Measurements from ENCODE around the gene ACTR6.
A peak's percentile ranks its signal among the peaks of the same experiment; 100 is the strongest.
"Not testable (repeated sequence)": the region's sequence is repeated elsewhere in the genome, so short reads cannot be mapped to it uniquely, and the experiment has no call there.

The ACTR6 gene

GRCh38 chr12:100200463-100201181 is at the start of gene ACTR6:
TSS of gene ACTR6 (plus strand) at chr12:100200815. CDS start at chr12:100200852, 37 bp downstream.
- peak; percentile 94 for DNase-seq

- no peak for DNase-seq
These were observed 48.8 kb upstream of the ACTR6 start for GRCh38 chr12:100151769-100152168.

- DNase-seq, result no peak
These were observed 47.5 kb upstream of the ACTR6 start for GRCh38 chr12:100153131-100153530.

- DNase-seq, result peak; percentile 26
These were observed 46.0 kb upstream of the ACTR6 start for GRCh38 chr12:100154474-100155247.

- no peak for DNase-seq
These were observed 43.7 kb upstream of the ACTR6 start for GRCh38 chr12:100156731-100157426.

GRCh38 chr12:100157427-100157821 is 43.2 kb upstream of the ACTR6 start:
- DNase-seq, result no peak

- no peak for DNase-seq
These were observed 42.1 kb upstream of the ACTR6 start for GRCh38 chr12:100158535-100158934.

- no peak for DNase-seq
These were observed 41.1 kb upstream of the ACTR6 start for GRCh38 chr12:100159391-100160104.

- DNase-seq, result peak; percentile 61
These were observed 37.0 kb upstream of the ACTR6 start for GRCh38 chr12:100163416-100164152.

- no peak for DNase-seq
These were observed 36.4 kb upstream of the ACTR6 start for GRCh38 chr12:100164153-100164704.

- DNase-seq, result no peak
These were observed 35.3 kb upstream of the ACTR6 start for GRCh38 chr12:100165356-100165755.

- no peak for DNase-seq
These were observed 34.4 kb upstream of the ACTR6 start for GRCh38 chr12:100166232-100166631.

GRCh38 chr12:100168562-100168961 is 32.1 kb upstream of the ACTR6 start:
- no peak for DNase-seq

GRCh38 chr12:100169345-100169744 is 31.3 kb upstream of the ACTR6 start:
- DNase-seq, result no peak

- no peak for DNase-seq
These were observed 30.2 kb upstream of the ACTR6 start for GRCh38 chr12:100170313-100170858.

- no peak for DNase-seq
These were observed 29.4 kb upstream of the ACTR6 start for GRCh38 chr12:100171248-100171647.

GRCh38 chr12:100173111-100173510 is 27.5 kb upstream of the ACTR6 start:
- no peak for DNase-seq

GRCh38 chr12:100174495-100174894 is 26.1 kb upstream of the ACTR6 start:
- no peak for DNase-seq

GRCh38 chr12:100176493-100176892 is 24.1 kb upstream of the ACTR6 start:
- not testable (repeated sequence) for DNase-seq

GRCh38 chr12:100179252-100179651 is 21.4 kb upstream of the ACTR6 start:
- no peak for DNase-seq

GRCh38 chr12:100184549-100185145 is 16.0 kb upstream of the ACTR6 start:
- no peak for DNase-seq
